ENCODE data around the gene GAS7.

GRCh38 chr17:10041287-10041612 is 157.2 kb downstream of the GAS7 start:
- TF ChIP-seq CTCF (IDR thresholded peaks at IDR 0.05), result no peak
- no peak for TF ChIP-seq POLR2A (IDR thresholded peaks at IDR 0.05)
